OCI-LY1 (cell line): ENCODE results near the gene CCR3.

Experiments
- CTCF ChIP-seq: fragments of 200-600 bp; sonication (generic), shearing (Covaris generic); IDR thresholded peaks from 2 replicates; pipeline ENCODE4 v1.5.1; 2017; ENCODE audit warnings: mild to moderate bottlenecking, antibody characterized with exemption, low read length, moderate library complexity, mixed read lengths
- EZH2 ChIP-seq: fragments of 200-600 bp; sonication (generic), shearing (Covaris generic); IDR thresholded peaks from 2 replicates; pipeline ENCODE4 v1.8.0; 2017; ENCODE audit warnings: borderline replicate concordance, mixed run types, mild to moderate bottlenecking, antibody characterized with exemption, low read length, moderate library complexity, mixed read lengths

GRCh38 chr3:46196261-46196957 is 45.9 kb upstream of the CCR3 start:
- no peak for TF ChIP-seq CTCF
- TF ChIP-seq EZH2: no peak
